Pulmonary artery endothelial cell (primary cell): ENCODE results near the gene CELF2. TPM values are rescaled to one million over a fixed set of nuclear protein-coding genes. Genes with fewer than 3 reads are reported as not detected.

Source experiments
- DNase-seq: peaks from one replicate; pipeline ENCODE4 v3.0.0-alpha.2; 2011; ENCODE audit warnings: low read depth, low spot score
- total RNA-seq: library from RNA; depleted of rRNA; stranded (reverse); fragments of >200 nt; gene quantifications from 2 replicates; pipeline ENCODE4 v1.2.3, GENCODE V29; 2014

Gene CELF2
- total RNA-seq, 1 donor from 2014 or later = 12.5 TPM

DNA sequence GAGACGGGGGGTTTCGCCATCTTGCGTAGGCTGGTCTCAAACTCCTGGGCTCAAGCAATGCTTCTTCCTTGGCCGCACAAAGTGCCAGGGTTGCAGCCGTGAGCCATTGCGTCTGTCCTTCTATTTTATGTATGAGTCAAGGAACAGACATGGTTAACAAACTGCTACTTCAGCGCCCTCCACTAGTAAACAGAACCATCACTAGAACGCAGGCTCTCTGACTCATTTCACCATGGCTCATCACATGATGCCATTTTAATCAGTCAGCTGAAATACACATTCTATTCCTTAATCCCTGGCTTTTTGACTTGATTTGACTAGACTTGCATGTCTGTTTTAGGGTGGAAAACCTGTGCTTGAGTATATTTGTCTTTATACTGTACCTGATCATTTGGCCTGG is 41.3 kb downstream of the CELF2 start:
- DNase-seq = no peak

DNA sequence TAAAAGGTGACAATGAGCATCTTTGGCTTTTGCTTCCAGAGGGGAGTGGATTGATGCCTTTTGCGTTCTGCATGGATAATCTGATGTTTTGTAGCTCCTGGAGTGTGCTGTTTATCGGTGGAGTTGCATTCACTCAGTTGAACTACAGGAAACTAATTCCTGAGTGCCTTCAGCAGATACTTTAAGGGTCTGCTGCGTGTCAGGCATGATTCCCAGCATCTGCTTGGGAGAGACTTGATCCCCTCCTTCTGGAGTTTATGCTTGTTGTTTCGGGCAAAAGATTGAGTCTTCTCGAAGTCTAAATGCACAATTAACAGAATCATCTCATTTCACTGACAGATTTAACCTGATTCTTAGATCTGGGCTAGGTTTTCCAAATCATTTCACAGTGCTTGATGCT is 46.2 kb downstream of the CELF2 start:
- no peak for DNase-seq

DNA sequence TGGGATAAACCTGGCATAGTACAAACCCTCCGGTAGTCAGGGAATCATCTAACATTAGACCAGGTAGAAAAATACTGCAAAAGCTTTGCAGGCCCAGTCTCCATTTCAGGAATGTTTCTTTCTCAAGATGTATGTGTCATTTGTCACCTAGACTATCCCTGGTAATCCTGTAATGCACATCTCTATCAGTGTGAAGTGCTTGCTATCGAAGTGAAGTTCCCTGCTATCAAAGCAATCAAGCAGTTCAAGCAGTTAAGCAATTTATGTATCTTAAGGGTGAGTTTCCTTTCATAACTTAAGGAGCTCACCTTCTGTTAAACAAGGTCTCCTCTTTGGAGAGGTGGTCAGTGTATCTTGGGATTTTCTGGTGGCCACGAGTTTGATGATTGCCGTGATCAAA is 47.2 kb downstream of the CELF2 start:
- no peak for DNase-seq

DNA sequence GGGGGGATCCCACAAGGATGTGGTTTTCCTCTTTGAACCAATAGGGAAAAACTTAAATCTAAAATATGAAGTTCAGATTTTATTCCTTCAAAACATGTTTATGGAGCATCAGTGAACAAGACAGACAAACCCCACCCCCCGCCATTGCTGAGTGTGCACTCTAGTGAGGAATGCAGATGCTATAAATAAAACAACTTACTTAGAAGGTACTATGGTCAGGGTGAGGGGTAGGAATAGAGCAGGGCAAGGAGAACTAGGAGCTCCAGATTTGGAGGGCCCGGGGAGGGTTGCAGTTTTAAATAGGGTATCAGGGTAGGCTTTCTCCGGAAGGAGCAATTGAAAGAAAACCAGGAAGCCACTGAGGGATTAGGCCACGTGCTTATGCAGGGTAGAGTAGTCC is 47.9 kb downstream of the CELF2 start:
- DNase-seq = no peak

DNA sequence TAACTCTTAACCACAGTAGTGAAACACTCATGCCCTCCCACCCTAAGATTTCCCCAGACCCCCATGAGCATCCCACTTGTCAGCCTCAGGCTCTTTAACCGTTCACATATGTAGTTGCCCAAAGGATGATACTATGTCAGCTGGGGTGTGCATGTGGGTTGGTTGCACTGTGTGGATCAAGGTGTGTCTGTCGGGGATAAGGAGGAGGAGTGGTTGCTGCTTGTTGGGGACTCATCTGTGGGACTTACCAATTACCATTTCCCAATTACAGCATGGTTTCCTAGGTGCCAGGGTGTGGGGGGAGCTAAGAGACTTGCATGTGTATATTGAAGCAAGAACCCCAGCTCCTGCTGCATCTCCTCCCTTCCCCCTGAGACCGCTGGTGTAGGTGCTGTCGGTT is 48.8 kb downstream of the CELF2 start:
- no peak for DNase-seq

DNA sequence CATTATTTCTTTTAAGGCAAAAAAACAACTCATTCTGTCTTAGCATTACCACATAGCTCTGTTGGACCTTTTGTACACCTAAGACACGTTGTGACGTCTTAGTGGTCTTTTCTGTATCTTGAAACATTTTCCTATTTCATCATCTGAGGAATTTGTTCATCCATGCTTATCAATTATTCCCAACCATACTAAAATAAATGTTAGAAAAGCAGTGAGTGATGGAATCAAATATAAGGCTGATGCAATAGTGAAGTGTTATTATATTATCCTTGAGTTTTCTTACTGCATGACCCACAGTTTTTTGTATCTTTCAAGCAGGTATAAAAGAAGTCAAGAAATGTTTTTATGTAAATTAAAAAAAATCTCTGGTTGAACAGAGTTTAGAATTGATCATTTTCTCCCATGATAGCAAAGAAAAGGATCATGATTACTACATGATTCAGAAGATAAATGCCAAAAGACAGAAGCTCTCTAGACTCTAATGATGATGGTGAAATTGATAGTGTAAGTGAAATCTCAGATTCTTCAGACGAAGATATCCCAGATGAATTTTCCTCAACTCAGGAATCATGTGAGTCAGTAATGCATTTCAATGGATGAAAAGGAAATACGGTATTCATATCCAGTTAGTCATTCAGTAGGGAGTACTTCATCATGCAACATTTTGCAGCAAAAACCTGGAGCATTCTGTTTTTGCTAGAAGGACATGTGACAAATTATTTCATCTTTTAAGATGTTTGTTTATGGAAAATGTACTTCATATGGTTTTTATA is 51.4 kb downstream of the CELF2 start:
- DNase-seq = no peak

DNA sequence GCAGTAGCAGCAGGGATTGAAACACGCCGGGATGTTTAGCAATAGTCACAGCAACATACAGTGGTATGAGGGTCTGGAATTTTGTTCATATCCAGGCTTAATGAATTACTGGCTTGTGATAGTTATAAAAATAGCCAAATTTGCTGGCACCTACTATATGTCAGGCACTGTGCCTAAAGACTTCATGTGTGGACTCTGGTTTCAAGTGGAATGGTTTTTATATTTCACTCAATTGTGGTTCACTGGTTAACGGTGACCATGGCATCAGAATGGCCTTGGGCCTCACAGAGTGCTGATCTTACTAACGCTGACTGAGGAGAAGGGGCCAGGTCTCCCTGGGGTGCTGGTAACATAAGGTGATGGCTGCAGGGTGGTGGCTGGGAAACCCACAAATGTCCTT is 55.7 kb downstream of the CELF2 start:
- no peak for DNase-seq

DNA sequence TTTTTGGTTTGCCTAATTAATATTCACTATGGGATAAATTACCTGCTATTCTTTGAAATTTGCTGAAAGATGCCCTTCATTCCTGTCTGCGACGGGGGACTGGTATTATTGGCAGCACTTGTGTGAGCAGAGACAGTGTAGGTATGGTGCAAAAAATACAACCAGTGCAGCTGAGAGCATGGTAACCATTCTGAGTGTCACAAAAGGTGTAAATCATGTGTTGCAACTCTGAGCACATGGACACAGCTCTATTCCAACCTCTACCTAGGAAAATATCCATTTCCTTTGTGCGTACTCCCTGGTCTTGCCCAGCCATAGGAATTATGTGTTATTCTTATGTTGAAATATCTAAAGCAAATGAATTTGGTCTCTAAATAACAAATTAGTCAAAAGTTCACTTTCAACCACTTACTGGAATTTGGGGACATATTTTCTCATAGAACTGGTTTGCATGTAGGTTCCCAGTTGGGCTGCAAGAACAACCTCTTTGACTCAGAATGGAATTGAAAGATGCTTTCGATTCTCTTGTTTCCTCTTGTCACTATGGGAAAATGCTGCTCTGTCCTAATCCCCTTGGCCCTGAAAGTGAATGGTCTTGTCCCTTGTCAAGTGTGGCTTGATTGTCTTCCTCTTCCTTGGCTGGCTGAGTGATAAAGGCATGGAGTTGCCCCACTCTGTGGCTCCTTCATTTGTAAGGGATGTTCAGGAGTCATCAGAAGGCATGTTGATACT is 57.0 kb downstream of the CELF2 start:
- DNase-seq = no peak

DNA sequence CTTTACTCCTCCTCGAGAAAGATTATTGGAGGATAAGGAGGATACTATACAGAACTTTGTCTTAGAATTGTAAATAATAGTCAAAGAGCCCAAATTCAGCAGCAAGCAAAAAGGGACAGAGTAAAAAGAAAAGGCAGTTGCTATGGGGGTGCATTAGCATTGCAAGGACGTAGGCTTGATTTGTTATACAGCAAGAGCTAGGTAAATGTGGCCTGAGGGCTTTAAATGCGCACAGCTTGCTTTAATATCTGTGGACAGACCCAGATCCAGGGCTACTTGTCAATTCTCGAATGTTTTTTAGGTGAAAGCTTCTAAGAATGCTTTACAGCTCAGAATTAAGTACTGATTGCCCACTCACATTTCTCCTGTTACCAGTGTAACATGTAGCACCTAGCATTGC is 58.5 kb downstream of the CELF2 start:
- no peak for DNase-seq

DNA sequence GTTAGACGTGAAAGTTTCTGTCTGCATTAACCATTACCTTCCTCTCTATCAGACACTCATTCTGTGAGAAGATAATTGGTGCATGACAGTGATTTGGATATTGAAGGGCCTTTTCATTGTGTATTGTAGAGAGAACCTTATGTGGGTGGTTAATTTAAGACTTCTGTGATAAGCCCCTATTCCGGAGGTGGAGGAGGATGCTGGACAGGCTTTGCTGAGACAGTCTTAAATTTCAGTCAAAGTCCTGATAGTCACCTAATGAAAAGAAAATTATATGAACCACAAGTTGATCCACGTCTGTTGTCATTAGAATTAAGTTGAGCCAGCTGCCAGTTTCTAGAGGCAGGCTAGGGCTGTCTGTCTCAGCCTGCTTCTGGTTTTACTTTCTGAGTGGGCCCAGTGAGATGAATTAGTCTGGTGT is 62.9 kb downstream of the CELF2 start:
- no peak for DNase-seq

DNA sequence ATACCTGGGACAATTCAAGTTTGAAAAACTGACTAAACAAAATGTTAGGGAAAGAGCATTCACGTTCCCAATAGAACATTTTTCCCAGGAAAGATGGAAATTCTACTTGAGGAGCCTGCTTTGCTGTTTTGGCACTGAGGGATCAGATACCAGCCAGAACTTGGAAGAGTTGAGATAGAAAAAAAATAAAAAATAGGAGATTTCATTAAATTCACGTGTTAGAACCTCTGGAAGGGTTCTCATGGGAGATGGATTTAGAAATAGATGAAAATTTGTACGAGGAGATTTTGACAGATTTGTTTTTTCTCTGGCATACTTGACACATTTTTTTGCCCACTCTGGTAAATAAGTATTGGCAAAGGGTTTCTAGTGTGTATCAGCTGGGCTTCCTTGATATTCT is 63.7 kb downstream of the CELF2 start:
- no peak for DNase-seq

DNA sequence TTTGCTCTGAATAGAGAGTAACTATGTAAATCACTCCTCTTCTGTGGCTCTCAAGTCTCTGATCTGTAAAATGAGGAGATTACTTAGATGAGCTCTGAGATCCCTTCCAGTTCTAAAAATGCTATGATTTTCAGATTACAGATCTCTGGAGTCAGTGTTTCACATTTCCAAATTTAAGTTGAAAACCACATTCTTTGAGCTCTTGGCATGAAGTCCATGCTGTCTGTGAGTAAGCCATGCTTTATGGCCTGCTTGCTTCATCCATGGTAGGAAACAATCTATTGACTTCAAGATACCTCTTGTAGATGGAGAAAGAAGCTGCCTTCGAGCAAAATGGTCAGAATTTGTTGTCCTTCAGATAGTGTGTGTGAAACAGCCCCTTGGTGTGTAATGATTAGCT is 64.9 kb downstream of the CELF2 start:
- no peak for DNase-seq

DNA sequence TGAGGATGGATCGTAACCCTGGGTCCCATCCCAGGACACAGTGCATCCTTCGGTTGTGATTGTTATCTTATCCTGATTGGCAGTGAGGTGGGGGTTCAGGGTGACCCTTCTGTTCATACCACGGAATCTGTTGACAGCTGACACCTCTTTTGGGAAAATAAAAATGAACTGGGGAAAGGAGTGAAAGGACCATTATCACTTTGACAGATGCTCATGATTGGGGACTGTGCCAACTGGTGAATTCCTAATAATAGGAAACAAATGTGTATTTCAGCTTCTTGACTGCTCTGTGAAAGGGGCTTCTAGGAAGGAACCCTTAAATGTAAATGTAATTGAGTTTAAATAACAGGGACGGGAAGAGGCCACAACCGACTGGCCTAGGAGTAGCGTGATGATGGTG is 65.4 kb downstream of the CELF2 start:
- no peak for DNase-seq

DNA sequence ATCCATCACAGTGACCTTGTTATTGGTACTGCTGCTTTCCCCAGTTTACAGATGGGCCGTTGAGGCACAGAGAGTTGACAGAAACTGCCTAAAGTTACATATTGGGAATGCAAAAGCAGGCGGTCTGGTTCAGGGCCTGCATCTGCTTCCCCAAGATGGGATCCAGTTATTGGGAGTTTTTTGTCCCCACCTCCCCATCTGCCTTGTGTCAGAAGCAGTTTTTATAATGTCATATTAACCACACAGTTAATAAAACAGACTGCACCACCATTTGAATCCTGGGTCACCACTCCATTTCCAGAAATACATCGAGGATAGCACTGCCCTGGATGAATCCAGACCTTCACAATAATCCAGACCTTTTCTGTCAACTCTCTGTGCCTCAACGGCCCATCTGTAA is 67.9 kb downstream of the CELF2 start:
- DNase-seq = no peak

DNA sequence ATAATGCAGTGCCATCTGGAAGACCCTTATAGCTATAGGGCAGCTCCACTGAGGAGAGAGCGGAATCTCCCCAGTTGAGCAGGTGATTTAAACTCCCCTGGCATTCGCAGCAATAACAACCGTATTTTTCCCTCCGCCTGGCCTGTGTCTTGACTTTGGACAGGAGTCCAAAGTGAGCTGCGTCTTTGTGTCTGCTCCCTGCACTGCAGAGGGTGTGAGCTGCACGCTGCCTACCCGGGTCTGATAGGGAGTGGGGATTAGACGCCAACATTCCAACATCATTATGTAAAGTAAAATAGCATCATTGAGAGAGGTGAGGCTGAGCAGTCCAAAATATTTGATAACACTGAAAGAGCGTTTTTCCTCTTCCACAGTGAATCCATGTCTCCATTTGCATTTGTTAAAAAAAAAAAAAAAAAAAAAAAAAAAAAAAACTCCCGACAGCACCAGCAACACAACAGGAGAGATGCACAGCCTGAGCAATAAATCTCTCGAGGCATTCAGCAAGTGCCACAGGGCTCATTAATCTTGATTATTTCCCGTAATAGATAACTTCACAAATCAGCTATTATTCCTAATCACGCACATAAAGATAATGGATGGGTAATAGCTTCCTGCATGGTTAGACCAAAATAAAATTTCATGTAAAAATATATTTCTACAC is 68.6 kb downstream of the CELF2 start:
- DNase-seq = no peak

DNA sequence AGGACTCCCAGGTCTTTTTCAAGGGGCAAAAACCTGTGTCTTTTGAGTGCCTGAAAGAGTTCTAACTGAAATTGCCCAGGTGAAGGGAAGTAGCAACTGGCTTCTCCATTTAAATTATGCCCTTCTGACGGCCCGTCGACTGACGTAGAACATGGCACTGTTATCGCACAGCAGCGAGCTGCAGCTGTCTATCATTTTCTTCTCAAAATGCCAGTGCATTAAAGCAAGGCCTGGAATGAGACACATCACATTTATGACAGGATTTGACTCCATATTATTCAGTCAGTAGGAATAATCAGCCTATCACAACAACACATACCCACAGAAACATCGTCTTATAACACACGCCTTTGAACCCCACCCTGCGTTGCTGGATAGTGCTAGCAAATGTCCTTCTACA is 69.7 kb downstream of the CELF2 start:
- no peak for DNase-seq

DNA sequence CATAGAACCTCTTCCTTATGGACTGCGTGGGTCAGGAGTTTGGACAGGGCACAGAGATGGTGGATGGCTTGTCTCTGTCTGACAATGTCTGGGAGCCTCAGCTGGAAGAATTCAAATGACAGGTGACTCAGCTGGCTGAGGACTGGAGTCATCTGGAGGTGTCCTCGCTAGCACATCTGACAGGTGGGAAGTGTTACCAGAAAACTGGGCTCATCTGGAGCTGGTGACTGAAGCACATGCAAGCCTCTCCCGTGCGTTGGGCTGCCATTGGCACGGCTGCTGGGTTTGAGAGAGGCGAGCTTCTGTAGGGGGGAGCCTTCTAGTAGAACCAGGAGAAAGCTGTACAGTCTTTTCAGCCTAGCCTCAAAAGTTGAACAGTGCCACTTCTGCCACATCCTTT is 71.0 kb downstream of the CELF2 start:
- no peak for DNase-seq

DNA sequence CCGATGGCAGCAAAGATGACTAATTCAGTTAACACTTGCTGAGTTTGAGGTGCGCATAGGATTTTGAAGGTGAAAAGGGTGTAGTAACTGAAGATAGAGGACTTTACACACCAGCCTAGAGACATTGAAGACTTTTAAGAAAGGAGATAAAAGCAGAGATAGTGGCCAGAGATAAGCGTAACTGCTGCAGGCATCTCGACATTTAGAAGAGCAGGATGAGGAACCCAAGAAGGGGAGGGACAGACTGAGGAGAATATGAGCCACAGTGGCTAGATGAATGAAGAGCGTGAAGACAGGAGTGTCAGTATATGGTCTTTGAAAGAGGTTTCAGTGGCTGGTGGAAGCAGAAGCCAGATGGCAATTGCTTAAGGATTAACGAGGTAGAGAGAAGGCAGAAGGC is 71.6 kb downstream of the CELF2 start:
- DNase-seq = no peak

DNA sequence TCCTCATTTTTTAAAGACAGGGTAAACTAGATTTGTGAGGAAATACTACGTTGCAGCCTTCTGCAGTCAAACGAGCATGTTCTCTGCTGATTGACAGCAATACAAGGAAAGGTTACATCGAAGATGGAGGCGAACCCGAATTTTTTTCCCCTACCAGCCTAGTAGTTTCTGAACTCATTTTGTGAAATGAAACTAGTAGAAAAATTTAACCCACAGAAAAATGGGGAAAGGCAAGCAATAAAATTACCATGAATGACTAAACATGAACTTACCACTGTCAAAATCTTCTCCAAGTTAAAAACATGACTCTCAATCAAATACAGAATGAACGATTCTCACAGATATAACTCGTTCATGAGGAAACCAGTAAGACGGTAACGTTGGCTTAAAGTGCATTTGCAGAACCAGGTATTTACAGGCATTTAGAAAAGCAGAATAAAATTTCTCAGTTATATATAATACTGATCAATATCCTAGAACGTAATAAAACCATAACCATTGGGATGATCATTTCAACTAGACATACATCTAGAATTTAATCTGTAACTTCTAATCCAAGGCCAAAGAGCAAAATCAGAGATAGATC is 73.9 kb downstream of the CELF2 start:
- DNase-seq = no peak

DNA sequence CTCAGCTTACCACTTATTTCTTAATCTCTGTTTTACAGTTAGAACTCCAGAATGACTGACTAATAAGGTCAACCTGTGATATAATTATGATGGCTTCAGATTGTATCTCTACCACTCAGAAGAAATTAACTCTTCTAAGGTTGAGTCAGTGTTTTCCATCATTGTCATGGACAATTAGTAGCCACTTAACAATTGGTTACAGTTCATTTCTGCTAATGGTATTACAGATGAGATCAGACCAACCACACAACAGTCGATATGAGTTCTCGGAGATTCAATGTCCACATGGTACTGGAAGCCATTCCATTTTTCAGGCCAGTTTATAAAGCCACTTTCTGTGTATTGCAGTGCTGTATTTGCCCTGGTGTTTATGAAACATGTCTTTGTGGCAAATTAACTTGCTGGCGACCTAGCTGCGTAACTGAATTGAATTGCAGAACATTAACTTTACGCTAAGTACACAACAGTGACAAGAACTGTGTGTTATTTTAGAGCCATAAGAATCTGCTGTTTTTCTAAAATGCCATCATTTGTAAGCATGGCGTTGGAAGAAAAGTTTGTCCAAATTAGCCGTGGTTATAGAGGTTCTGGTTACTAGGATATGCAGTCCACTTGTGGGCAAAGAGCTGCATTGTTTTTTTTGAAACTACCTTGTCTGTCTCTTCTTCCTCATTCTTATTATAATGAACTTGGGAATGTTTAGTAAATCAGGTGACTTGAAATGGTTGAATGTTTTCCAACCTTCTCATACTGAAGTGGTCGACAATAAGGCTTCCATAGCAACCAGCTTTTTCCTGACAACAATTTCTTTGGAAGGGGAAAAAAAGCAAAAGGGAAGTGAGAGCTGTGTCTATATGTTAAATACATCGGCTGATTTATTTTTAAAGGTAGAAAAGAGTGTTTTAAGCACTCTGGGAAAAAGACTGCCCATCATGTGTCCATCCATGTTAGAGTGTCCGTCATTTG is 76.4 kb downstream of the CELF2 start:
- DNase-seq = no peak

DNA sequence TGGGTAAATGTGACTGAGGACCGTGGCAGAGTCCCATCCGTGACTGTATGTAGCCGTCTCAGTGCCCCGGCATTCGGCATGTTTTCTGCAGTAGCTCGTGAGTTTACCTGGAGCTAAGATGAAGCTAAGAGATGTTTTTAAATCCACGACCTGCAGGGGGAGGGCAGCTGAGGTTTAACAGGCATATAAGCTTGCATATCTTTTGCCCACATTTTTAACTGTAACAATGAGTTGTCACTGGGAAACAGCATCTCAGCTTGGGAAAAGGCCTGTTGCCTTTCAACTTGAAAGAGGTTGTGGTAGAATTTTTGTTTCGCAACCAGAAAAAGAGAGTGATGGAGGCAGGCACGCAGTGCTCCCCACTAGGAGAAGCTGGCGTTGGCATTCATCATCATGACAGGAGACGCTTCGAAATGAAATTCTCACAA is 77.7 kb downstream of the CELF2 start:
- no peak for DNase-seq
